ENCODE results near the gene DLG3.

DLG3 gene

GRCh38 chrX:70476166-70476933, 31.7 kb downstream of the DLG3 start:
- no peak for DNase-seq (ENCODE audit: extremely low read depth, insufficient read length)
- Histone ChIP-seq H3K27me3 (replicated peaks; ENCODE audit: control insufficient read depth, insufficient read depth, low read length) (no peaks in the 10 kb centered on the region; the same call in none of the 2 replicates), H3K36me3 (ENCODE audit: control insufficient read depth, insufficient read depth, low read length) (no peaks in the 10 kb centered on the region), H3K4me3 (replicated peaks; ENCODE audit: low read depth, low read length) (no peak overlapping the region)
- TF ChIP-seq CTCF (IDR thresholded peaks at IDR 0.05; ENCODE audit: insufficient read depth, low read length, poor library complexity, severe bottlenecking): no peak

- Histone ChIP-seq H3K27me3 (replicated peaks; ENCODE audit: control insufficient read depth, insufficient read depth, low read length) (no peaks in the 10 kb centered on the region; the same call in none of the 2 replicates), H3K4me3 (replicated peaks; ENCODE audit: low read depth, low read length) (no peak overlapping the region), H3K36me3 (ENCODE audit: control insufficient read depth, insufficient read depth, low read length) (no peaks in the 10 kb centered on the region)
- no peak for DNase-seq (ENCODE audit: extremely low read depth, insufficient read length)
- TF ChIP-seq CTCF (IDR thresholded peaks at IDR 0.05; ENCODE audit: insufficient read depth, low read length, poor library complexity, severe bottlenecking): no peak
Measured at GRCh38 chrX:70476934-70477733, 32.5 kb downstream of the DLG3 start.

GRCh38 chrX:70477734-70478075, 33.1 kb downstream of the DLG3 start:
- TF ChIP-seq CTCF (IDR thresholded peaks at IDR 0.05; ENCODE audit: insufficient read depth, low read length, poor library complexity, severe bottlenecking): no peak
- no peaks in the 10 kb centered on the region for H3K36me3 ChIP-seq (ENCODE audit: control insufficient read depth, insufficient read depth, low read length)
- no peaks in the 10 kb centered on the region; the same call in none of the 2 replicates for H3K27me3 ChIP-seq (replicated peaks; ENCODE audit: control insufficient read depth, insufficient read depth, low read length)
- DNase-seq (ENCODE audit: extremely low read depth, insufficient read length): no peak
- H3K4me3 ChIP-seq (replicated peaks; ENCODE audit: low read depth, low read length): no peak overlapping the region

- Histone ChIP-seq H3K36me3 (ENCODE audit: control insufficient read depth, insufficient read depth, low read length) (no peaks in the 10 kb centered on the region), H3K27me3 (replicated peaks; ENCODE audit: control insufficient read depth, insufficient read depth, low read length) (no peaks in the 10 kb centered on the region; the same call in none of the 2 replicates), H3K4me3 (replicated peaks; ENCODE audit: low read depth, low read length) (no peak overlapping the region)
- no peak for DNase-seq (ENCODE audit: extremely low read depth, insufficient read length)
- TF ChIP-seq CTCF (IDR thresholded peaks at IDR 0.05; ENCODE audit: insufficient read depth, low read length, poor library complexity, severe bottlenecking): no peak
Measured at GRCh38 chrX:70478526-70479245, 34.1 kb downstream of the DLG3 start.

- no peak for DNase-seq (ENCODE audit: extremely low read depth, insufficient read length)
- Histone ChIP-seq H3K4me3 (replicated peaks; ENCODE audit: low read depth, low read length) (no peak overlapping the region), H3K27me3 (replicated peaks; ENCODE audit: control insufficient read depth, insufficient read depth, low read length) (no peaks in the 10 kb centered on the region; the same call in none of the 2 replicates), H3K36me3 (ENCODE audit: control insufficient read depth, insufficient read depth, low read length) (no peaks in the 10 kb centered on the region)
- no peak for TF ChIP-seq CTCF (IDR thresholded peaks at IDR 0.05; ENCODE audit: insufficient read depth, low read length, poor library complexity, severe bottlenecking)
Measured at GRCh38 chrX:70479247-70479921, 34.7 kb downstream of the DLG3 start.

Data from GM06990 (cell line).